ENCODE results near the gene C8A. TPM values are rescaled to one million over a fixed set of nuclear protein-coding genes. Genes with fewer than 3 reads are reported as not detected.

C8A gene
- total and polyA plus RNA-seq, 10 of the 15 experiments (the other 5 are each of a cell fraction or from before 2014, with no cell fraction given) = not detected

DNA sequence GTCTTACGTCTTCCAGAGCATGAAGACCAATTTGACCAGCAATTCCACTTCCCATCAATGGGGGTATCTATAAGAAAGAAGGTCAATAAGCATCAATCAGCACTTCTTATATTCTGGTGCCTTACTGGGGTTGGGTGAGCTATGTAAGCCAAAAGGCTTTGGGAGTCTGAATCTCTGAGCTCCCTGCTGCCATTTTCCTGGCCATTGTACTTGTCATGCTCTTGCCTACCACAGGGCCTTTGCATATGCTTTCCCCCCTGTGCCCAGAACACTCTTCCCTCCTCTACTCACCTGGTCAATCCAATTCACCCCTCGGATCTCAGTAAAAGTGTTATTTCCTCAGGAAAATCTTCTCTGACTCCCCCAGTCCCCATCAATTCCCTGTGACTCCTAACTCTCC lies 74.9 kb downstream of the C8A start:
- ChIA-PET RAD21 (ENCODE audit: unreplicated experiment) (no interaction called here), SMC1A (ENCODE audit: uncharacterized antibody, unreplicated experiment) (no interaction called here), POLR2A (no interaction called here), CTCF (no interaction called here)
- WGBS (ENCODE audit: insufficient coverage, insufficient replicate concordance, low lambda C conversion rate, missing lambda C conversion rate) = 7% methylated on average over 2 of the region's 2 CpGs
- ATAC-seq (no peak), DNase-seq (ENCODE audit: low read depth, low spot score) (no peak), FAIRE-seq (no peak)
- H3K4me1 ChIP-seq (ENCODE audit: control insufficient read depth, insufficient read depth, low read length) = no peaks in the 10 kb centered on the region
- in situ Hi-C loops (cut with MboI) = no loop called here
- no peaks in the 10 kb centered on the region; a peak in 1 of 4 replicates for H3K27me3 ChIP-seq (replicated peaks in 1 of 2; ENCODE audit: control insufficient read depth in 2 of 2, insufficient read depth in 2 of 2, low read length in 1 of 2)
- H3K36me3 ChIP-seq (ENCODE audit: control insufficient read depth in 2 of 2, insufficient read depth in 2 of 2, low read length in 1 of 2) = no peaks in the 10 kb centered on the region
- H2AFZ ChIP-seq (ENCODE audit: control insufficient read depth, low read depth, low read length) = no peak overlapping the region
- no peak overlapping the region for H3K27ac ChIP-seq (ENCODE audit: control insufficient read depth, insufficient read depth)
- no peak overlapping the region for H3K4me2 ChIP-seq (ENCODE audit: control insufficient read depth, insufficient read depth)
- BruUV-seq (replicated peaks) = no TSS peak
- H3K79me2 ChIP-seq (ENCODE audit: control insufficient read depth, insufficient read depth, low read length) = no peaks in the 10 kb centered on the region
- intact Hi-C loops (cut with micrococcal nuclease; ENCODE audit: unreplicated experiment) = no loop called here
- H3K4me3 ChIP-seq = no peak overlapping the region
- TF ChIP-seq, protein P1, sequence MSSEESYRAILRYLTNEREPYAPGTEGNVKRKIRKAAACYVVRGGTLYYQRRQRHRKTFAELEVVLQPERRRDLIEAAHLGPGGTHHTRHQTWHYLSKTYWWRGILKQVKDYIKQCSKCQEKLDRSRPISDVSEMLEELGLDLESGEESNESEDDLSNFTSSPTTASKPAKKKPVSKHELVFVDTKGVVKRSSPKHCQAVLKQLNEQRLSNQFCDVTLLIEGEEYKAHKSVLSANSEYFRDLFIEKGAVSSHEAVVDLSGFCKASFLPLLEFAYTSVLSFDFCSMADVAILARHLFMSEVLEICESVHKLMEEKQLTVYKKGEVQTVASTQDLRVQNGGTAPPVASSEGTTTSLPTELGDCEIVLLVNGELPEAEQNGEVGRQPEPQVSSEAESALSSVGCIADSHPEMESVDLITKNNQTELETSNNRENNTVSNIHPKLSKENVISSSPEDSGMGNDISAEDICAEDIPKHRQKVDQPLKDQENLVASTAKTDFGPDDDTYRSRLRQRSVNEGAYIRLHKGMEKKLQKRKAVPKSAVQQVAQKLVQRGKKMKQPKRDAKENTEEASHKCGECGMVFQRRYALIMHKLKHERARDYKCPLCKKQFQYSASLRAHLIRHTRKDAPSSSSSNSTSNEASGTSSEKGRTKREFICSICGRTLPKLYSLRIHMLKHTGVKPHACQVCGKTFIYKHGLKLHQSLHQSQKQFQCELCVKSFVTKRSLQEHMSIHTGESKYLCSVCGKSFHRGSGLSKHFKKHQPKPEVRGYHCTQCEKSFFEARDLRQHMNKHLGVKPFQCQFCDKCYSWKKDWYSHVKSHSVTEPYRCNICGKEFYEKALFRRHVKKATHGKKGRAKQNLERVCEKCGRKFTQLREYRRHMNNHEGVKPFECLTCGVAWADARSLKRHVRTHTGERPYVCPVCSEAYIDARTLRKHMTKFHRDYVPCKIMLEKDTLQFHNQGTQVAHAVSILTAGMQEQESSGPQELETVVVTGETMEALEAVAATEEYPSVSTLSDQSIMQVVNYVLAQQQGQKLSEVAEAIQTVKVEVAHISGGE (CRISPR knock-in tag; IDR thresholded peaks at IDR 0.05) = no peak
- TF ChIP-seq FOXM1 (IDR thresholded peaks at IDR 0.05; ENCODE audit: low read depth, low read length) = no peak
- no peak overlapping the region for H3K9ac ChIP-seq (ENCODE audit: control insufficient read depth, insufficient read depth, low read length)
- no peaks in the 10 kb centered on the region for H3K9me3 ChIP-seq (replicated peaks; ENCODE audit: control insufficient read depth, insufficient read depth, low read length)
- H4K20me1 ChIP-seq (ENCODE audit: control insufficient read depth, insufficient read depth) = no peaks in the 10 kb centered on the region

DNA sequence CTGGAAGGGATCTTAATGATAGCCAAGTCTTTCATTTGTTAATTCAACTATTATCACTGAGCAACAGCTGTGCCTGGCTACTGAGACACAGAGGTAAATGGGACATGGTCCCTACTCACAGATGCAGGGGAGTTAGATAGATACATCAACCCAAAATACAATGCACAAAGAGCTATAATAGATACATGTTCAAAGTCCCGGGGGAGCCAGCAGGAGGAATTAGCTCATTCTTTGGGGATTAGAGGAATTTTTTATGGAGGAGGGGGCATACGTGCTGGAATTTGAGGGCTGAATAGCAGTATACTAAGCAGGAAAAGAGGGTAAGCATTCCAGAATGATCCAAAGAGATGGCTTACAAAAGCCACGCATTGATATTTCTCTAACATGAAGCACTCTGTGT lies 76.6 kb downstream of the C8A start:
- Histone ChIP-seq H3K4me3 (no peak overlapping the region), H3K4me2 (ENCODE audit: control insufficient read depth, insufficient read depth) (no peak overlapping the region), H3K27ac (ENCODE audit: control insufficient read depth, insufficient read depth) (no peak overlapping the region), H3K27me3 (replicated peaks in 1 of 2; ENCODE audit: control insufficient read depth in 2 of 2, insufficient read depth in 2 of 2, low read length in 1 of 2) (no peaks in the 10 kb centered on the region; a peak in 1 of 4 replicates), H3K4me1 (ENCODE audit: control insufficient read depth, insufficient read depth, low read length) (no peaks in the 10 kb centered on the region), H3K9ac (ENCODE audit: control insufficient read depth, insufficient read depth, low read length) (no peak overlapping the region), H3K36me3 (ENCODE audit: control insufficient read depth in 2 of 2, insufficient read depth in 2 of 2, low read length in 1 of 2) (no peaks in the 10 kb centered on the region), H3K79me2 (ENCODE audit: control insufficient read depth, insufficient read depth, low read length) (no peaks in the 10 kb centered on the region), H2AFZ (ENCODE audit: control insufficient read depth, low read depth, low read length) (no peak overlapping the region), H4K20me1 (ENCODE audit: control insufficient read depth, insufficient read depth) (no peaks in the 10 kb centered on the region), H3K9me3 (replicated peaks; ENCODE audit: control insufficient read depth, insufficient read depth, low read length) (no peaks in the 10 kb centered on the region)
- ATAC-seq (no peak), DNase-seq (ENCODE audit: low read depth, low spot score) (no peak), FAIRE-seq (no peak)
- in situ Hi-C loops (cut with MboI) (no loop called here), intact Hi-C loops (cut with micrococcal nuclease; ENCODE audit: unreplicated experiment) (no loop called here)
- ChIA-PET RAD21 (ENCODE audit: unreplicated experiment) (no interaction called here), POLR2A (no interaction called here), SMC1A (ENCODE audit: uncharacterized antibody, unreplicated experiment) (interaction anchor here (1.1 kb wide), 1 partner anchor 15 kb away, joined by 3 read pairs; no protein-coding TSS in a partner anchor), CTCF (no interaction called here)
- BruUV-seq (replicated peaks) = no TSS peak
- WGBS (ENCODE audit: insufficient coverage, insufficient replicate concordance, low lambda C conversion rate, missing lambda C conversion rate) = 30% methylated on average over 3 of the region's 3 CpGs
- TF ChIP-seq EZH2 (IDR thresholded peaks at IDR 0.05; ENCODE audit: borderline replicate concordance, control insufficient read depth, low read depth, low read length) = no peak

Data from GM12878 (cell line).